Sigmoid colon (tissue), 7 donors: ENCODE measurements around the gene PRRX1. TPM values are rescaled to one million over a fixed set of nuclear protein-coding genes. Genes with fewer than 3 reads are reported as not detected.

Experiments
- DNase-seq: peaks from one replicate; pipeline ENCODE4 v3.0.0-alpha.2; 2019
- H3K27ac ChIP-seq, 4 donors: fragments of 200-600 bp; sonication (generic); one replicate each; pipeline ENCODE4 v1.5.1; 2016 to 2019; ENCODE audit warnings: mild to moderate bottlenecking in 1 of 4
- H3K27me3 ChIP-seq, 3 donors: fragments of 200-600 bp; sonication (generic); one replicate each; pipeline ENCODE4 v1.5.1; 2019; ENCODE audit warnings: mild to moderate bottlenecking in 1 of 3
- H3K36me3 ChIP-seq, 4 donors: fragments of 200-600 bp; sonication (generic); one replicate each; pipeline ENCODE4 v1.5.1; 2016 to 2019
- H3K4me1 ChIP-seq, 4 donors: fragments of 200-600 bp; sonication (generic); one replicate each; pipeline ENCODE4 v1.5.1; 2017 to 2019
- H3K4me3 ChIP-seq, 4 donors: fragments of 200-600 bp; sonication (generic); one replicate each; pipeline ENCODE4 v1.5.1; 2017 to 2019; ENCODE audit warnings: mild to moderate bottlenecking in 2 of 4, moderate library complexity in 1 of 4
- H3K9me3 ChIP-seq, 4 donors: fragments of 200-600 bp in 3 of 4; sonication (generic) in 3 of 4; one replicate each; pipeline versions ENCODE4 v1.5.1 to v1.6.1; 2013 to 2019
- EP300 ChIP-seq, 4 donors: sonication (generic); formaldehyde crosslinking; IDR thresholded peaks; one replicate each; pipeline ENCODE4 v1.6.1; 2017; ENCODE audit warnings: antibody characterized with exemption in 4 of 4
- POLR2A ChIP-seq, 2 donors: fragments of 450-650 bp; IDR thresholded peaks; one replicate each; pipeline ENCODE4 v1.6.1; 2016; ENCODE audit warnings: antibody characterized with exemption in 2 of 2, mild to moderate bottlenecking in 2 of 2, moderate library complexity in 2 of 2
- POLR2AphosphoS5 ChIP-seq, 4 donors: sonication (generic); formaldehyde crosslinking; IDR thresholded peaks; one replicate each; pipeline ENCODE4 v1.6.1; 2017; ENCODE audit warnings: antibody characterized with exemption in 4 of 4
- WGBS, 2 donors: extraction: QIAGEN DNeasy Blood & Tissue Kit; methylation state at CpG; one replicate each; pipeline ENCODE4 v1.1.7; 2013; 5-methylcytosine and 5-hydroxymethylcytosine counted together
- intact Hi-C: fragments of 100-400 bp; cut with DNase I; formaldehyde crosslinking; loops from one replicate; pipeline ENCODE4 v1.15.1; 2023
- polyA plus RNA-seq, 3 donors: library from polyadenylated mRNA; stranded (reverse); fragments of 200-250 nt; gene quantifications; one replicate each; pipeline ENCODE4 v1.2.3, GENCODE V29; 2013
- total RNA-seq, 4 donors: library from RNA; depleted of rRNA; stranded (reverse); fragments of >200 nt; gene quantifications; one replicate each; pipeline ENCODE4 v1.1.0, GENCODE V29; 2016
- TF ChIP-seq, protein P1 (sequence below), 4 experiments: fragments of 450-650 bp in 3 of 4; fragments of 200-600 bp in 1 of 4; IDR thresholded peaks; one replicate each; pipeline ENCODE4 v1.5.1; 2016 to 2019; ENCODE audit warnings: antibody characterized with exemption in 4 of 4, mild to moderate bottlenecking in 3 of 4, moderate library complexity in 2 of 4
- donor health status: healthy with polysubstance abuse.
- donor health status: Bipolar disorder and iron deficiency.
- donor health status: healthy.

PRRX1 gene
- total and polyA plus RNA-seq, 7 donors, result 0.46 to 16.6 (median 7.9) TPM

DNA sequence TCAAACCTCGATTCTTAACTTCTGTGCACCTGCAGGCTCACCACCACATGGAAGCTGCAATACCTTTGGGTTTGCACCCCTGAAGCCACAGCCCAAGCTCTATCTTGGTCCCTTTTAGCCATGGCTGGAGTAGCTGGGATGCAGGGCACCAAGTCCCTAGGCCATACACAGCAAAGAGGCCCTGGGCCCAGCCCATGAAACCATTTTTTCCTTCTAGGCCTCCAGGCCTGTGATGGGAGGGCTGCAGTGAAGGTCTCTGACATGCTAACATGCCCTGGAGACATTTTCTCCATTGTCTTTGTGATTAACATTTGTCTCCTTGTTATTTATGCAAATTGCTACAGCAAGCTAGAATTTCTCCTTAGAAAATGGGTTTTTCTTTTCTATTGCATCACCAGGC is 79.2 kb downstream of the PRRX1 start:
- Histone ChIP-seq H3K36me3 (no peaks in the 10 kb centered on the region), H3K27ac (no peak overlapping the region), H3K27me3 (peaks cover 0 to 3% (median 0%) of the 10 kb centered on the region in 3 donors), H3K9me3 (peaks cover 0 to 5% (median 0%) of the 10 kb centered on the region in 4 donors), H3K4me3 (no peak overlapping the region), H3K4me1 (no peaks in the 10 kb centered on the region)
- intact Hi-C loops, result no loop called here
- TF ChIP-seq POLR2AphosphoS5 (IDR thresholded peaks at IDR 0.05) (no peak), EP300 (IDR thresholded peaks at IDR 0.05) (no peak), POLR2A (IDR thresholded peaks at IDR 0.05) (no peak)
- TF ChIP-seq, protein P1, sequence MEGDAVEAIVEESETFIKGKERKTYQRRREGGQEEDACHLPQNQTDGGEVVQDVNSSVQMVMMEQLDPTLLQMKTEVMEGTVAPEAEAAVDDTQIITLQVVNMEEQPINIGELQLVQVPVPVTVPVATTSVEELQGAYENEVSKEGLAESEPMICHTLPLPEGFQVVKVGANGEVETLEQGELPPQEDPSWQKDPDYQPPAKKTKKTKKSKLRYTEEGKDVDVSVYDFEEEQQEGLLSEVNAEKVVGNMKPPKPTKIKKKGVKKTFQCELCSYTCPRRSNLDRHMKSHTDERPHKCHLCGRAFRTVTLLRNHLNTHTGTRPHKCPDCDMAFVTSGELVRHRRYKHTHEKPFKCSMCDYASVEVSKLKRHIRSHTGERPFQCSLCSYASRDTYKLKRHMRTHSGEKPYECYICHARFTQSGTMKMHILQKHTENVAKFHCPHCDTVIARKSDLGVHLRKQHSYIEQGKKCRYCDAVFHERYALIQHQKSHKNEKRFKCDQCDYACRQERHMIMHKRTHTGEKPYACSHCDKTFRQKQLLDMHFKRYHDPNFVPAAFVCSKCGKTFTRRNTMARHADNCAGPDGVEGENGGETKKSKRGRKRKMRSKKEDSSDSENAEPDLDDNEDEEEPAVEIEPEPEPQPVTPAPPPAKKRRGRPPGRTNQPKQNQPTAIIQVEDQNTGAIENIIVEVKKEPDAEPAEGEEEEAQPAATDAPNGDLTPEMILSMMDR (IDR thresholded peaks at IDR 0.05), result no peak
- no peak for DNase-seq
- 86 to 93% methylated on average over 1 of the region's 1 CpG for WGBS, 2 donors

DNA sequence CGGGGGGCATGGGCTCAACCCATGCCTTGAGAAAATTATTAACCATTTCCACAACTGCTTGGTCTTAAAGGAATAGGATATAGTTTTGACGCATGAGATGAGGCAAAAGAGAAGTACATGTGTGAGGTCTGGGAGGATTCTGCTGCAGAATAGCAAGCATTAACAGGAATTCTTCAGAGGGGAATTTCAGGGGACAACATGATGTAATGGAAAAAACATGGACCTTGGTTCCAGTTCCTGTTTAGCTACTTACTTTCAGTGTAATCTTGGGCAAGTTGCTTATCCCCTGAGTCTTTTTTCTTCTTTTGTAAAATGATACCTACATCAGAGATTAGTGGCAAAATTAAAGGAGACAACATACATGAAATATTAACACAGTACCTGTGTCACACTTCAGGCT is 85.6 kb downstream of the PRRX1 start:
- no peaks in the 10 kb centered on the region for H3K9me3 ChIP-seq
- H3K4me1 ChIP-seq, result no peaks in the 10 kb centered on the region
- WGBS, 2 donors, result 46 to 63% methylated on average over 2 of the region's 2 CpGs
- TF ChIP-seq POLR2AphosphoS5 (IDR thresholded peaks at IDR 0.05) (no peak), POLR2A (IDR thresholded peaks at IDR 0.05) (no peak), EP300 (IDR thresholded peaks at IDR 0.05) (no peak)
- TF ChIP-seq, protein P1 (IDR thresholded peaks at IDR 0.05), result no peak
- intact Hi-C loops, result no loop called here
- no peak overlapping the region for H3K27ac ChIP-seq
- no peaks in the 10 kb centered on the region for H3K36me3 ChIP-seq
- H3K4me3 ChIP-seq, result no peak overlapping the region
- no peaks in the 10 kb centered on the region for H3K27me3 ChIP-seq
- no peak for DNase-seq

DNA sequence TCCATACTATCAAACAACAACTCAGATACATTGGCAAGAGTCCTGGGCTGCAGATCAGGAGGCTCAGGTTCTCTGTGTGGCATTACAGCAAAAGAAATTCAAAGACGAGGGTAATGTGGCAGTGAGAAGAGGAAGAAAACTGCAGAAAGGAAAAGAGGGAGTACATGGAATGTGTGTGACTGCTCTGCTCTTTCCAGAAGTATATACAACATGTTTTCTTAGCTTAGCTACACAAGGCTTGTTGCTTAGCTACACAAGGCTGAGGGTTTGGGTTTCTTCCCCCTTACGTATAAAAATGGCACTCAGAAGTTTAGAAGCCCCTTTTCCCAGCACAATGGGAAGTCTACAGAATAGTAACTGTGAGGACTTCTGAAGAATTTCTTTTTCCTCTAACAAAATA is 86.0 kb downstream of the PRRX1 start:
- 61 to 72% methylated on average over 2 of the region's 2 CpGs for WGBS, 2 donors
- intact Hi-C loops, result no loop called here

DNA sequence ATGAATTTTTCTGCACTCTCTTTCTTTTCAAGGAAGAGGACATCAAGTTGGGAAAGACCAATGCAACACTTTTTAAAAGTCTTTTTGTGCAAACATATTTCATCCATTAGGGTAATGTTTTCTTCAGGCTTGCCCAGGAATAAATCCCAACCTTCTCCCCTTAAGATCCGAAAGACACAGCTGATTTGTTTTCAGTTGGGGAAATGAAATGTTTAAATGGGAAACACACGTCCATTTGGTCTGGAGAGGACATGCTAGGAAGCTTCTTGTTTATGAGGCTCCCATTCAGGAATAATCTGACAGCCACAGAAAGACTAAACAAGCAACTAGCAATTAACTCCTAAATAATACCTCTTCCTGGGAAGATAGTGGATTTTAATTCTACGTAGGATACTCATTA is 91.9 kb downstream of the PRRX1 start:
- no peak overlapping the region for H3K27ac ChIP-seq
- H3K9me3 ChIP-seq, result no peaks in the 10 kb centered on the region
- no peak overlapping the region for H3K4me3 ChIP-seq
- WGBS, 2 donors, result 71 to 74% methylated on average over 3 of the region's 3 CpGs
- intact Hi-C loops, result no loop called here
- no peaks in the 10 kb centered on the region for H3K27me3 ChIP-seq
- TF ChIP-seq EP300 (IDR thresholded peaks at IDR 0.05) (no peak), POLR2A (IDR thresholded peaks at IDR 0.05) (no peak), POLR2AphosphoS5 (IDR thresholded peaks at IDR 0.05) (no peak)
- TF ChIP-seq, protein P1 (IDR thresholded peaks at IDR 0.05), result no peak
- no peaks in the 10 kb centered on the region for H3K36me3 ChIP-seq
- H3K4me1 ChIP-seq, result no peaks in the 10 kb centered on the region
- no peak for DNase-seq

More for the DNA sequence above, 86.0 kb downstream of the PRRX1 start:
- Histone ChIP-seq H3K4me3 (no peak overlapping the region), H3K9me3 (no peaks in the 10 kb centered on the region), H3K4me1 (no peaks in the 10 kb centered on the region), H3K36me3 (no peaks in the 10 kb centered on the region), H3K27me3 (no peaks in the 10 kb centered on the region), H3K27ac (no peak overlapping the region)
- DNase-seq, result no peak
- TF ChIP-seq POLR2AphosphoS5 (IDR thresholded peaks at IDR 0.05), result no peak
- TF ChIP-seq POLR2A (IDR thresholded peaks at IDR 0.05), result no peak
- TF ChIP-seq, protein P1 (IDR thresholded peaks at IDR 0.05), result no peak
- no peak for TF ChIP-seq EP300 (IDR thresholded peaks at IDR 0.05)

DNA sequence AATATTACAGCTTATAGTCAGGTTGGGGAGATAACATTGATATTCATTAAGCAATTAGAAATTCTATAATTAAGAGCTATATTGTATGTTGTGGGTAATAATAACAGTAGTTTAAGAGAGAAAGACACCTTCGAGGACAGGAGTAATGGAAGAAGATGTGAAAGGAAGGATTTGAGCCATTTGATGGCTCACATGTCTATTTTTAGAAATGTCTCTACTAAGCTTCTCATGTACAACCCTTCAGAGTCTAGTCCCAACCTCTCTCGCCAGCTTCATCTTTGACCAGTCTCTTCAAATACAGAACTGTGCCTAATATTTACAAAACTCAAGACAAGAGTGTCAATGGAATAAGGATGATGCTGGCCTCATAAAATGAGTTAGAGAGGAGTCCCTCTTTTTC is 95.1 kb downstream of the PRRX1 start:
- H3K9me3 ChIP-seq, result no peaks in the 10 kb centered on the region
- intact Hi-C loops, result no loop called here
- H3K36me3 ChIP-seq, result no peaks in the 10 kb centered on the region
- H3K4me1 ChIP-seq, result no peaks in the 10 kb centered on the region
- WGBS, 2 donors, result 87 to 90% methylated on average over 2 of the region's 2 CpGs
- no peak for DNase-seq
- TF ChIP-seq EP300 (IDR thresholded peaks at IDR 0.05) (no peak), POLR2A (IDR thresholded peaks at IDR 0.05) (no peak), POLR2AphosphoS5 (IDR thresholded peaks at IDR 0.05) (no peak)
- TF ChIP-seq, protein P1 (IDR thresholded peaks at IDR 0.05), result no peak
- no peaks in the 10 kb centered on the region for H3K27me3 ChIP-seq
- H3K4me3 ChIP-seq, result no peak overlapping the region
- no peak overlapping the region for H3K27ac ChIP-seq
